ENCODE results near the gene PSD2.

DNA sequence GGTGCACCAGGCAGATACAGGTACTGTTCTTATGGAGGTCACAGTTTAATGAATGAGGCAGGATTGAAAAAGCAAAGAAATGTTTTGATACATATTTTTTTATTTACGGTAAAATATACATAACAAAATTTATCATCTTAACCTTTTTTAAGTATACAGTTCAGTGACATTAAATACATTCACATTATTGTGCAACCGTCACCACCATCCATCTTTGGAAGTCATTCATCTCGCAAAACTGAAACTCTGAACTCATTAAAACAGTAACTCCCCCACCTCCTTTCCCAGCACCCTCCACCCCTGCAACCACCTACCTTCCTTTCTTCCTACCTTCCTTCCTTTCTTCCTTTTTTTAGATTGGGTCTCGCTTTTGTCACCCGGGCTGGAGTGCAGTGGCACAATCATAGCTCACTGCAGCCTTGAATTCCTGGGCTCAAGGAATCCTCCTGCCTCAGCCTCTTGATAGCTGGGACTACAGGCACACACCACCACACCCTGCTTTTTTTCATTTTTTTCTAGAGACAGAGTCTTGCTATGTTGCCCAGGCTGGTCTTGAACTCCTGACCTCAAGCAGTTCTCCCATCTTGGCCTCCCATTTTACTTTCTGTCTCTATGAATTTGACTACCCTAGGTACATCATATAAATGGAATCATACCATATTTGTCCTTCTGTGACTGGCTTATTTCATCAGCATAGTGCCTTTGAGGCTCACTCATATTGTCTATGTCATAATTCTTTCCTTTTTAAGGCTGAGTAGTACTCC, 22.5 kb upstream of the PSD2 start:
- TF ChIP-seq POLR2A (IDR thresholded peaks at IDR 0.05; ENCODE audit: borderline replicate concordance, extremely low read depth, insufficient read depth, insufficient read length) (no peak), SP1 (IDR thresholded peaks at IDR 0.05; ENCODE audit: low read depth) (no peak), FOSL1 (IDR thresholded peaks at IDR 0.05; ENCODE audit: low read depth) (no peak), SRF (IDR thresholded peaks at IDR 0.05; ENCODE audit: low read depth) (no peak), ZFX (IDR thresholded peaks at IDR 0.05) (no peak), ELF1 (IDR thresholded peaks at IDR 0.05; ENCODE audit: borderline replicate concordance, low read depth) (no peak), EZH2phosphoT487 (IDR thresholded peaks at IDR 0.05; ENCODE audit: borderline replicate concordance) (no peak), YY1 (IDR thresholded peaks at IDR 0.05; ENCODE audit: extremely low read depth, insufficient replicate concordance, low read depth, low read length) (no peak)
- TF ChIP-seq, protein P1, sequence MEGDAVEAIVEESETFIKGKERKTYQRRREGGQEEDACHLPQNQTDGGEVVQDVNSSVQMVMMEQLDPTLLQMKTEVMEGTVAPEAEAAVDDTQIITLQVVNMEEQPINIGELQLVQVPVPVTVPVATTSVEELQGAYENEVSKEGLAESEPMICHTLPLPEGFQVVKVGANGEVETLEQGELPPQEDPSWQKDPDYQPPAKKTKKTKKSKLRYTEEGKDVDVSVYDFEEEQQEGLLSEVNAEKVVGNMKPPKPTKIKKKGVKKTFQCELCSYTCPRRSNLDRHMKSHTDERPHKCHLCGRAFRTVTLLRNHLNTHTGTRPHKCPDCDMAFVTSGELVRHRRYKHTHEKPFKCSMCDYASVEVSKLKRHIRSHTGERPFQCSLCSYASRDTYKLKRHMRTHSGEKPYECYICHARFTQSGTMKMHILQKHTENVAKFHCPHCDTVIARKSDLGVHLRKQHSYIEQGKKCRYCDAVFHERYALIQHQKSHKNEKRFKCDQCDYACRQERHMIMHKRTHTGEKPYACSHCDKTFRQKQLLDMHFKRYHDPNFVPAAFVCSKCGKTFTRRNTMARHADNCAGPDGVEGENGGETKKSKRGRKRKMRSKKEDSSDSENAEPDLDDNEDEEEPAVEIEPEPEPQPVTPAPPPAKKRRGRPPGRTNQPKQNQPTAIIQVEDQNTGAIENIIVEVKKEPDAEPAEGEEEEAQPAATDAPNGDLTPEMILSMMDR (IDR thresholded peaks at IDR 0.05 in 2 of 3, conservative IDR thresholded peaks at IDR 0.05 in 1 of 3; ENCODE audit: borderline replicate concordance in 1 of 3, insufficient read depth in 1 of 3, low read depth in 2 of 3, low read length in 2 of 3) = no peak
- TF ChIP-seq, protein P2, sequence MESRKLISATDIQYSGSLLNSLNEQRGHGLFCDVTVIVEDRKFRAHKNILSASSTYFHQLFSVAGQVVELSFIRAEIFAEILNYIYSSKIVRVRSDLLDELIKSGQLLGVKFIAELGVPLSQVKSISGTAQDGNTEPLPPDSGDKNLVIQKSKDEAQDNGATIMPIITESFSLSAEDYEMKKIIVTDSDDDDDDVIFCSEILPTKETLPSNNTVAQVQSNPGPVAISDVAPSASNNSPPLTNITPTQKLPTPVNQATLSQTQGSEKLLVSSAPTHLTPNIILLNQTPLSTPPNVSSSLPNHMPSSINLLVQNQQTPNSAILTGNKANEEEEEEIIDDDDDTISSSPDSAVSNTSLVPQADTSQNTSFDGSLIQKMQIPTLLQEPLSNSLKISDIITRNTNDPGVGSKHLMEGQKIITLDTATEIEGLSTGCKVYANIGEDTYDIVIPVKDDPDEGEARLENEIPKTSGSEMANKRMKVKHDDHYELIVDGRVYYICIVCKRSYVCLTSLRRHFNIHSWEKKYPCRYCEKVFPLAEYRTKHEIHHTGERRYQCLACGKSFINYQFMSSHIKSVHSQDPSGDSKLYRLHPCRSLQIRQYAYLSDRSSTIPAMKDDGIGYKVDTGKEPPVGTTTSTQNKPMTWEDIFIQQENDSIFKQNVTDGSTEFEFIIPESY (IDR thresholded peaks at IDR 0.05; ENCODE audit: extremely low read depth, insufficient replicate concordance, low read length) = no peak
